SK-N-SH (cell line): Measurements from ENCODE around the gene WDR88. TPM values are rescaled to one million over a fixed set of nuclear protein-coding genes. Genes with fewer than 3 reads are reported as not detected.
A peak's percentile ranks its signal among the peaks of the same experiment; 100 is the strongest.

Experiments used
- CTCF ChIA-PET: fragments of 300-600, 350-600 bp; formaldehyde crosslinking; extraction: SDS; loops from one replicate; lab custom pipeline; 2021; lab: Yijun Ruan, JAX
- POLR2A ChIA-PET: fragments of 350-600 bp; sonication (Branson Sonifier 250); formaldehyde crosslinking; extraction: SDS; loops from one replicate; lab custom pipeline; 2020; ENCODE audit warnings: antibody characterized with exemption, inconsistent platforms; lab: Yijun Ruan, JAX
- DNase-seq: peaks from one replicate; pipeline ENCODE4 v3.0.0; 2012
- H2AFZ ChIP-seq: fragments of 200-600 bp; sonication (generic); 2 replicates; pipeline ENCODE4 v1.8.1; 2016; ENCODE audit warnings: antibody characterized with exemption, mild to moderate bottlenecking, low read depth
- H3F3A ChIP-seq: fragments of 200-600 bp; sonication (generic); replicated peaks from 2 replicates; pipeline ENCODE3; 2016; ENCODE audit warnings: antibody characterized with exemption, mild to moderate bottlenecking; ENCODE audit not compliant: insufficient read depth
- H3K27ac ChIP-seq, 2 experiments: fragments of 200-500 bp in 1 of 2; fragments of 200-600 bp in 1 of 2; sonication (Bioruptor generic) in 1 of 2; sonication (generic), shearing (Covaris generic) in 1 of 2; 2 replicates each; pipeline versions ENCODE4 v1.5.1 to v1.6.1; 2014 to 2016; ENCODE audit warnings: low read depth in 2 of 2, inconsistent platforms in 1 of 2, low read length in 1 of 2, mild to moderate bottlenecking in 1 of 2, mixed read lengths in 1 of 2
- H3K27me3 ChIP-seq: fragments of 200-600 bp; sonication (generic), shearing (Covaris generic); 2 replicates; pipeline ENCODE4 v1.6.1; 2016; ENCODE audit warnings: mixed run types; ENCODE audit not compliant: insufficient read depth
- H3K36me3 ChIP-seq, 2 experiments: fragments of 200-500 bp in 1 of 2; fragments of 200-600 bp in 1 of 2; sonication (Bioruptor generic) in 1 of 2; sonication (generic) in 1 of 2; replicated peaks in 1 of 2; 2 replicates each; pipeline versions ENCODE3 to v1.5.1; 2014 to 2016; ENCODE audit warnings: low read length in 1 of 2, mild to moderate bottlenecking in 1 of 2; ENCODE audit not compliant: insufficient read depth in 2 of 2, control insufficient read depth in 1 of 2
- H3K4me1 ChIP-seq, 2 experiments: fragments of 200-500 bp in 1 of 2; fragments of 200-600 bp in 1 of 2; sonication (Bioruptor generic) in 1 of 2; sonication (generic), shearing (Covaris generic) in 1 of 2; 2 replicates each; pipeline versions ENCODE4 v1.5.1 to v1.6.1; 2014 to 2016; ENCODE audit warnings: low read depth in 1 of 2, low read length in 1 of 2, mixed run types in 1 of 2; ENCODE audit not compliant: insufficient read depth in 2 of 2, control insufficient read depth in 1 of 2
- H3K4me2 ChIP-seq: fragments of 200-600 bp; sonication (generic), shearing (Covaris generic); 2 replicates; pipeline ENCODE4 v1.6.1; 2017; ENCODE audit warnings: mixed run types
- H3K4me3 ChIP-seq, 2 experiments: fragments of 200-500 bp in 1 of 2; fragments of 200-600 bp in 1 of 2; sonication (Bioruptor generic) in 1 of 2; sonication (generic), shearing (Covaris generic) in 1 of 2; 2 replicates each; pipeline versions ENCODE4 v1.5.1 to v1.8.1; 2014 to 2016; ENCODE audit warnings: low read depth in 2 of 2, inconsistent platforms in 1 of 2, low read length in 1 of 2, mild to moderate bottlenecking in 1 of 2, mixed read lengths in 1 of 2, moderate library complexity in 1 of 2
- H3K79me2 ChIP-seq: fragments of 200-600 bp; sonication (generic); 2 replicates; pipeline ENCODE4 v1.8.1; 2017; ENCODE audit warnings: mild to moderate bottlenecking; ENCODE audit not compliant: insufficient read depth
- H3K9ac ChIP-seq: fragments of 200-600 bp; sonication (generic); 2 replicates; pipeline ENCODE4 v1.6.1; 2017; ENCODE audit warnings: mixed run types
- H3K9me2 ChIP-seq: fragments of 200-600 bp; sonication (generic); 2 replicates; pipeline ENCODE4 v1.6.1; 2017; ENCODE audit warnings: mixed run types
- H3K9me3 ChIP-seq: fragments of 200-600 bp; sonication (generic); 2 replicates; pipeline ENCODE4 v1.6.1; 2017; ENCODE audit warnings: mixed run types, mild to moderate bottlenecking, moderate library complexity
- H4K20me1 ChIP-seq: fragments of 200-600 bp; sonication (generic); 2 replicates; pipeline ENCODE4 v1.6.1; 2017; ENCODE audit warnings: mild to moderate bottlenecking, mixed run types; ENCODE audit not compliant: insufficient read depth
- CHD2 ChIP-seq: fragments of 150-350 bp; IDR thresholded peaks from 2 replicates; pipeline ENCODE4 v1.6.1; 2018; ENCODE audit warnings: low read length; ENCODE audit not compliant: partially characterized antibody
- EZH2phosphoT487 ChIP-seq: fragments of 200-600 bp; sonication (generic); IDR thresholded peaks from 2 replicates; pipeline ENCODE4 v1.6.1; 2017; ENCODE audit warnings: low read depth, mixed run types, mild to moderate bottlenecking, antibody characterized with exemption, moderate library complexity, borderline replicate concordance
- MEF2A ChIP-seq: IDR thresholded peaks from 2 replicates; pipeline ENCODE4 v1.4.0; 2012; ENCODE audit warnings: low read depth, borderline replicate concordance
- NFIC ChIP-seq: IDR thresholded peaks from 2 replicates; pipeline ENCODE4 v1.4.0; 2012; ENCODE audit warnings: borderline replicate concordance
- POLR2AphosphoS5 ChIP-seq: IDR thresholded peaks from 2 replicates; pipeline ENCODE4 v1.6.1; 2012; ENCODE audit warnings: low read depth, low read length
- RCOR1 ChIP-seq: fragments of 150-350 bp; IDR thresholded peaks from 2 replicates; pipeline ENCODE4 v1.6.1; 2017; ENCODE audit warnings: antibody characterized with exemption, low read length
- RFX5 ChIP-seq: IDR thresholded peaks from 2 replicates; pipeline ENCODE4 v1.6.1; 2012; ENCODE audit warnings: mild to moderate bottlenecking, improper control_type of control experiment, low read length
- SIN3A ChIP-seq: IDR thresholded peaks from 2 replicates; pipeline ENCODE4 v1.6.1; 2012; ENCODE audit warnings: low read depth, mild to moderate bottlenecking, low read length, moderate library complexity, borderline replicate concordance
- SMC3 ChIP-seq: IDR thresholded peaks from 2 replicates; pipeline ENCODE4 v1.6.1; 2012; ENCODE audit warnings: low read depth, low read length, improper control_type of control experiment
- TAF1 ChIP-seq: IDR thresholded peaks from 2 replicates; pipeline ENCODE4 v1.6.1; 2012; ENCODE audit warnings: low read depth, mild to moderate bottlenecking, low read length, moderate library complexity, borderline replicate concordance
- TEAD4 ChIP-seq: IDR thresholded peaks from 2 replicates; pipeline ENCODE4 v1.4.0; 2012; ENCODE audit warnings: mild to moderate bottlenecking, borderline replicate concordance; ENCODE audit not compliant: insufficient read depth
- WGBS: methylation state at CpG from one replicate; pipeline ENCODE4 v1.1.6; 2017; ENCODE audit warnings: low lambda C conversion rate; 5-methylcytosine and 5-hydroxymethylcytosine counted together
- polyA plus RNA-seq, 3 experiments: library from polyadenylated mRNA; depleted of rRNA; stranded (reverse); fragments of >200 nt; gene quantifications; 2 replicates each; pipeline ENCODE4 v1.2.3, GENCODE V29; 2012
- TF ChIP-seq, protein P1 (sequence below): fragments of 200-600 bp; sonication (generic); IDR thresholded peaks from 2 replicates; pipeline ENCODE4 v1.6.1; 2017; ENCODE audit warnings: antibody characterized with exemption, mild to moderate bottlenecking, moderate library complexity
- TF ChIP-seq, protein P2 (sequence below): IDR thresholded peaks from 2 replicates; pipeline ENCODE4; 2012
- TF ChIP-seq, protein P3 (sequence below): fragments of 150-350 bp; IDR thresholded peaks from 2 replicates; pipeline ENCODE4 v1.6.1; 2017; ENCODE audit warnings: antibody characterized with exemption, low read length, low read depth, borderline replicate concordance
- TF ChIP-seq, protein P4 (sequence below): IDR thresholded peaks from 2 replicates; pipeline ENCODE4 v1.6.1; 2012; ENCODE audit warnings: mild to moderate bottlenecking, low read depth, low read length, moderate library complexity

Gene WDR88
- polyA plus RNA-seq, 1 of the 3 experiments (the other 2 are of a cell fraction) = not detected

DNA sequence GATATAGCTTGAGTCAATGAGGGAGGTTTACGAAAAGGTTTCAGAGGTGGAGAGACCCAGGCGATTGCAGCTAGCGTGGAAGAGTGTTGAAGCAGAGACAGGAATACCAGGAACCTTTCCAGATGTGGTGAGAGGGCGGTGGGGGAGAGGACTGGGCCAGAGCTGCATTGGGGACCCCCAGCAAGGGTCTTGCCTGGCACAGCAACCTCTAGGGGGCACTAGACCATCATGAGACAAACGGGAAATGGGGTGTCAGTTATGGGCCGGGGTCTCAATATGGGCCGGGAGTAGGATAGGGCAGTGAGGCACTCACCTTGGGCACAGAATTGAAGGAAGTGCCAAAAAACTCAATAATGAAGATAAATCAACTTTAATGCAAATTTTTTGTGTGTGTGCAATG is 60.1 kb downstream of the WDR88 start:
- H3F3A ChIP-seq = no peaks in the 10 kb centered on the region
- 0 out of 2 replicates have a peak, but pooled peaks cover 5% of the 10 kb centered on the region for H4K20me1 ChIP-seq
- H2AFZ ChIP-seq = no peak overlapping the region
- no peak overlapping the region for H3K4me3 ChIP-seq
- no peak overlapping the region for H3K4me2 ChIP-seq
- H3K27ac ChIP-seq = no peak overlapping the region
- CTCF ChIA-PET = interaction anchor here (0.5 to 6.5 kb wide), 9 partner anchors 7 to 66 kb away, joined by 3 to 44 read pairs (median 3); no protein-coding TSS in a partner anchor
- H3K79me2 ChIP-seq = no peaks in the 10 kb centered on the region
- no peaks in the 10 kb centered on the region for H3K36me3 ChIP-seq
- no peak overlapping the region for H3K9ac ChIP-seq
- H3K4me1 ChIP-seq = peaks cover 0 to 13% of the 10 kb centered on the region in 2 experiments; a peak in 1 of 4 replicates
- no peaks in the 10 kb centered on the region for H3K9me3 ChIP-seq
- no peaks in the 10 kb centered on the region for H3K9me2 ChIP-seq
- WGBS = 75% methylated on average over 7 of the region's 7 CpGs
- TF ChIP-seq, protein P1, sequence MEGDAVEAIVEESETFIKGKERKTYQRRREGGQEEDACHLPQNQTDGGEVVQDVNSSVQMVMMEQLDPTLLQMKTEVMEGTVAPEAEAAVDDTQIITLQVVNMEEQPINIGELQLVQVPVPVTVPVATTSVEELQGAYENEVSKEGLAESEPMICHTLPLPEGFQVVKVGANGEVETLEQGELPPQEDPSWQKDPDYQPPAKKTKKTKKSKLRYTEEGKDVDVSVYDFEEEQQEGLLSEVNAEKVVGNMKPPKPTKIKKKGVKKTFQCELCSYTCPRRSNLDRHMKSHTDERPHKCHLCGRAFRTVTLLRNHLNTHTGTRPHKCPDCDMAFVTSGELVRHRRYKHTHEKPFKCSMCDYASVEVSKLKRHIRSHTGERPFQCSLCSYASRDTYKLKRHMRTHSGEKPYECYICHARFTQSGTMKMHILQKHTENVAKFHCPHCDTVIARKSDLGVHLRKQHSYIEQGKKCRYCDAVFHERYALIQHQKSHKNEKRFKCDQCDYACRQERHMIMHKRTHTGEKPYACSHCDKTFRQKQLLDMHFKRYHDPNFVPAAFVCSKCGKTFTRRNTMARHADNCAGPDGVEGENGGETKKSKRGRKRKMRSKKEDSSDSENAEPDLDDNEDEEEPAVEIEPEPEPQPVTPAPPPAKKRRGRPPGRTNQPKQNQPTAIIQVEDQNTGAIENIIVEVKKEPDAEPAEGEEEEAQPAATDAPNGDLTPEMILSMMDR = peak; percentile 40
- TF ChIP-seq RFX5 = no peak
- H3K27me3 ChIP-seq = no peaks in the 10 kb centered on the region
- POLR2A ChIA-PET = interaction anchor here (1.3 kb wide), 1 partner anchor 15 kb away, joined by 3 read pairs; no protein-coding TSS in a partner anchor
- DNase-seq = peak; percentile 38

DNA sequence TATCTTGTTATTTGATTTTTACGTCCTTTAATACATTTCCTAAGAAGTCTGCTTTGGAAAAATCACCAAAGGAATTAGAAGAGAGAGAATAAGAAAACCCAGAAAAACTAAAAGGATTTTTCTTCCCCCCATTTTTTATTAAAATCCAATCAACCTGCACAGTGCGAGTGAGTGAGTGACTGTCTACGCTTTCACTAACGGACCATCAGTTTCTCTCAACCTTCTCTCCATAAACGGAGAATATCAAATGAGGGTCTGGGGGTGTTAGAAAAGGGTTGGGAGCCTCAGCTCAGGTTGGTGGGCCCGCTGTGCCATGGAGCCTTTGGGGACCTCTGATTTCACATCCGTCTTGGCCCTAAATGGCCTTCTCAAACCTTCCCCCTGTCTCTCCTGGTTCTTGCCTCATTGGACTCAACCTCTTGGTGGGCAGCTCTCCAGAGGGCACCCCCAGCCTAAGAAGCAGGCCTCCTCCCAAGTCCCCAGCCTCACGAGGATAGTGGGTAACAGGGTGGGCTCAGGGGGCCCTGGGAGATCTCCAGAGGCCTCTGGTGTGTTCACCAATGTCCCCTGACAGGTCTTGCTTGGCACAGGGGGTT is 61.5 kb downstream of the WDR88 start:
- Histone ChIP-seq H3K9me3 (no peaks in the 10 kb centered on the region), H3K9ac (no peak overlapping the region), H4K20me1 (0 out of 2 replicates have a peak, but pooled peaks cover 5% of the 10 kb centered on the region), H3K36me3 (peaks cover 0 to 3% of the 10 kb centered on the region in 2 experiments), H3K9me2 (no peaks in the 10 kb centered on the region), H3K4me2 (peak overlapping the region; percentile 62; the same call in 1 of the 2 replicates), H3F3A (no peaks in the 10 kb centered on the region), H3K79me2 (no peaks in the 10 kb centered on the region), H3K4me3 (peak overlapping the region in 1 of 2 experiments; percentile 66; a peak in 2 of 4 replicates), H3K4me1 (peaks cover 0 to 13% of the 10 kb centered on the region in 2 experiments; a peak in 1 of 4 replicates), H2AFZ (no peak overlapping the region), H3K27me3 (no peaks in the 10 kb centered on the region), H3K27ac (peak overlapping the region in 1 of 2 experiments; percentile 50; a peak in 1 of 4 replicates)
- 93% methylated on average over 7 of the region's 8 CpGs for WGBS
- CTCF ChIA-PET = interaction anchor here (0.7 to 6.5 kb wide), 2 partner anchors 9 to 69 kb away, joined by 3 to 44 read pairs; no protein-coding TSS in a partner anchor
- POLR2A ChIA-PET = no interaction called here
- no peak for DNase-seq
- TF ChIP-seq, protein P2, sequence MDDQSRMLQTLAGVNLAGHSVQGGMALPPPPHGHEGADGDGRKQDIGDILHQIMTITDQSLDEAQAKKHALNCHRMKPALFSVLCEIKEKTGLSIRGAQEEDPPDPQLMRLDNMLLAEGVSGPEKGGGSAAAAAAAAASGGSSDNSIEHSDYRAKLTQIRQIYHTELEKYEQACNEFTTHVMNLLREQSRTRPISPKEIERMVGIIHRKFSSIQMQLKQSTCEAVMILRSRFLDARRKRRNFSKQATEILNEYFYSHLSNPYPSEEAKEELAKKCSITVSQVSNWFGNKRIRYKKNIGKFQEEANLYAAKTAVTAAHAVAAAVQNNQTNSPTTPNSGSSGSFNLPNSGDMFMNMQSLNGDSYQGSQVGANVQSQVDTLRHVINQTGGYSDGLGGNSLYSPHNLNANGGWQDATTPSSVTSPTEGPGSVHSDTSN = no peak
- TF ChIP-seq CHD2 = no peak
- no peak for TF ChIP-seq RCOR1
- no peak for TF ChIP-seq TAF1
- TF ChIP-seq, protein P1 = no peak
- no peak for TF ChIP-seq TEAD4
- TF ChIP-seq NFIC = no peak
- TF ChIP-seq, protein P3, sequence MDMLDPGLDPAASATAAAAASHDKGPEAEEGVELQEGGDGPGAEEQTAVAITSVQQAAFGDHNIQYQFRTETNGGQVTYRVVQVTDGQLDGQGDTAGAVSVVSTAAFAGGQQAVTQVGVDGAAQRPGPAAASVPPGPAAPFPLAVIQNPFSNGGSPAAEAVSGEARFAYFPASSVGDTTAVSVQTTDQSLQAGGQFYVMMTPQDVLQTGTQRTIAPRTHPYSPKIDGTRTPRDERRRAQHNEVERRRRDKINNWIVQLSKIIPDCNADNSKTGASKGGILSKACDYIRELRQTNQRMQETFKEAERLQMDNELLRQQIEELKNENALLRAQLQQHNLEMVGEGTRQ = no peak
- TF ChIP-seq POLR2AphosphoS5 = no peak
- no peak for TF ChIP-seq SMC3
- TF ChIP-seq, protein P4, sequence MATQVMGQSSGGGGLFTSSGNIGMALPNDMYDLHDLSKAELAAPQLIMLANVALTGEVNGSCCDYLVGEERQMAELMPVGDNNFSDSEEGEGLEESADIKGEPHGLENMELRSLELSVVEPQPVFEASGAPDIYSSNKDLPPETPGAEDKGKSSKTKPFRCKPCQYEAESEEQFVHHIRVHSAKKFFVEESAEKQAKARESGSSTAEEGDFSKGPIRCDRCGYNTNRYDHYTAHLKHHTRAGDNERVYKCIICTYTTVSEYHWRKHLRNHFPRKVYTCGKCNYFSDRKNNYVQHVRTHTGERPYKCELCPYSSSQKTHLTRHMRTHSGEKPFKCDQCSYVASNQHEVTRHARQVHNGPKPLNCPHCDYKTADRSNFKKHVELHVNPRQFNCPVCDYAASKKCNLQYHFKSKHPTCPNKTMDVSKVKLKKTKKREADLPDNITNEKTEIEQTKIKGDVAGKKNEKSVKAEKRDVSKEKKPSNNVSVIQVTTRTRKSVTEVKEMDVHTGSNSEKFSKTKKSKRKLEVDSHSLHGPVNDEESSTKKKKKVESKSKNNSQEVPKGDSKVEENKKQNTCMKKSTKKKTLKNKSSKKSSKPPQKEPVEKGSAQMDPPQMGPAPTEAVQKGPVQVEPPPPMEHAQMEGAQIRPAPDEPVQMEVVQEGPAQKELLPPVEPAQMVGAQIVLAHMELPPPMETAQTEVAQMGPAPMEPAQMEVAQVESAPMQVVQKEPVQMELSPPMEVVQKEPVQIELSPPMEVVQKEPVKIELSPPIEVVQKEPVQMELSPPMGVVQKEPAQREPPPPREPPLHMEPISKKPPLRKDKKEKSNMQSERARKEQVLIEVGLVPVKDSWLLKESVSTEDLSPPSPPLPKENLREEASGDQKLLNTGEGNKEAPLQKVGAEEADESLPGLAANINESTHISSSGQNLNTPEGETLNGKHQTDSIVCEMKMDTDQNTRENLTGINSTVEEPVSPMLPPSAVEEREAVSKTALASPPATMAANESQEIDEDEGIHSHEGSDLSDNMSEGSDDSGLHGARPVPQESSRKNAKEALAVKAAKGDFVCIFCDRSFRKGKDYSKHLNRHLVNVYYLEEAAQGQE = no peak
- TF ChIP-seq SIN3A = no peak
- no peak for TF ChIP-seq EZH2phosphoT487
- no peak for TF ChIP-seq MEF2A
